Smooth muscle cell (in vitro differentiated cells): ENCODE data around the gene PRLR. TPM values are rescaled to one million over a fixed set of nuclear protein-coding genes. Genes with fewer than 3 reads are reported as not detected.

Experiments used
- DNase-seq: peaks from one replicate; lab custom pipeline; 2025; ENCODE audit not compliant: unreplicated experiment; lab: John Stamatoyannopoulos, UW
- H2AFZ ChIP-seq: fragments of 200-600 bp; sonication (generic); 2 replicates; pipeline ENCODE4 v1.6.0; 2016; ENCODE audit warnings: antibody characterized with exemption, low read depth, mild to moderate bottlenecking
- H3F3A ChIP-seq: fragments of 200-600 bp; sonication (generic); 2 replicates; pipeline ENCODE4 v1.6.0; 2017; ENCODE audit warnings: antibody characterized with exemption, low read depth
- H3K27ac ChIP-seq: fragments of 200-600 bp; sonication (generic); 2 replicates; pipeline ENCODE4 v1.5.1; 2016; ENCODE audit warnings: low read depth, mild to moderate bottlenecking
- H3K27me3 ChIP-seq: fragments of 200-600 bp; sonication (generic); 2 replicates; pipeline ENCODE4 v1.6.1; 2016; ENCODE audit warnings: low read depth, mild to moderate bottlenecking
- H3K36me3 ChIP-seq: fragments of 200-600 bp; sonication (generic); 2 replicates; pipeline ENCODE4 v1.5.1; 2016; ENCODE audit warnings: low read depth
- H3K4me1 ChIP-seq: fragments of 200-600 bp; sonication (generic); 2 replicates; pipeline ENCODE4 v1.5.1; 2016; ENCODE audit warnings: low read depth
- H3K4me2 ChIP-seq: fragments of 200-600 bp; sonication (generic); 2 replicates; pipeline ENCODE4 v1.6.0; 2016; ENCODE audit warnings: mild to moderate bottlenecking
- H3K4me3 ChIP-seq: fragments of 200-600 bp; sonication (generic); 2 replicates; pipeline ENCODE4 v1.5.1; 2016; ENCODE audit warnings: mild to moderate bottlenecking
- H3K79me2 ChIP-seq: fragments of 200-600 bp; sonication (generic); 2 replicates; pipeline ENCODE4 v1.6.0; 2016; ENCODE audit warnings: low read depth, mild to moderate bottlenecking
- H3K9ac ChIP-seq: fragments of 200-600 bp; sonication (generic); 2 replicates; pipeline ENCODE4 v1.6.0; 2016; ENCODE audit warnings: low read depth
- H3K9me3 ChIP-seq: fragments of 200-600 bp; sonication (generic); replicated peaks from 2 replicates; pipeline ENCODE4 v1.5.1; 2016; ENCODE audit warnings: low read depth
- H4K20me1 ChIP-seq: fragments of 200-600 bp; sonication (generic); 2 replicates; pipeline ENCODE4 v1.6.0; 2016; ENCODE audit warnings: low read depth
- WGBS: methylation state at CpG from one replicate; pipeline ENCODE4 v1.1.7; 2016; ENCODE audit warnings: low lambda C conversion rate; 5-methylcytosine and 5-hydroxymethylcytosine counted together
- polyA plus RNA-seq: library from polyadenylated mRNA; unstranded; fragments of >200 nt; fragmentation: Nextera tagmentation; extraction: Ambion mirVana; gene quantifications from 2 replicates; pipeline ENCODE4 v1.2.1, GENCODE V29; 2016
- total RNA-seq: library from RNA; depleted of rRNA; stranded (reverse); fragments of >200 nt; gene quantifications from 2 replicates; pipeline ENCODE4 v1.2.3, GENCODE V29; 2014
- TF ChIP-seq, protein P1 (sequence below): fragments of 200-600 bp; sonication (generic); IDR thresholded peaks from 2 replicates; pipeline ENCODE4 v1.5.1; 2017; ENCODE audit warnings: borderline replicate concordance, mild to moderate bottlenecking, antibody characterized with exemption; ENCODE audit not compliant: insufficient read depth, poor library complexity, severe bottlenecking

Gene PRLR
- total and polyA plus RNA-seq, 2 experiments from 2014 or later = 2.3 to 47.4 TPM

GRCh38 chr5:35010676-35011075, 219.6 kb downstream of the PRLR start:
- H3K36me3 ChIP-seq = no peaks in the 10 kb centered on the region
- H3F3A ChIP-seq = no peaks in the 10 kb centered on the region
- DNase-seq = no peak
- no peak overlapping the region for H3K4me2 ChIP-seq
- H2AFZ ChIP-seq = no peak overlapping the region
- H3K27ac ChIP-seq = no peak overlapping the region
- no peaks in the 10 kb centered on the region for H3K9me3 ChIP-seq
- no peaks in the 10 kb centered on the region for H3K79me2 ChIP-seq
- no peaks in the 10 kb centered on the region for H4K20me1 ChIP-seq
- H3K27me3 ChIP-seq = no peaks in the 10 kb centered on the region
- H3K4me1 ChIP-seq = no peaks in the 10 kb centered on the region
- TF ChIP-seq, protein P1, sequence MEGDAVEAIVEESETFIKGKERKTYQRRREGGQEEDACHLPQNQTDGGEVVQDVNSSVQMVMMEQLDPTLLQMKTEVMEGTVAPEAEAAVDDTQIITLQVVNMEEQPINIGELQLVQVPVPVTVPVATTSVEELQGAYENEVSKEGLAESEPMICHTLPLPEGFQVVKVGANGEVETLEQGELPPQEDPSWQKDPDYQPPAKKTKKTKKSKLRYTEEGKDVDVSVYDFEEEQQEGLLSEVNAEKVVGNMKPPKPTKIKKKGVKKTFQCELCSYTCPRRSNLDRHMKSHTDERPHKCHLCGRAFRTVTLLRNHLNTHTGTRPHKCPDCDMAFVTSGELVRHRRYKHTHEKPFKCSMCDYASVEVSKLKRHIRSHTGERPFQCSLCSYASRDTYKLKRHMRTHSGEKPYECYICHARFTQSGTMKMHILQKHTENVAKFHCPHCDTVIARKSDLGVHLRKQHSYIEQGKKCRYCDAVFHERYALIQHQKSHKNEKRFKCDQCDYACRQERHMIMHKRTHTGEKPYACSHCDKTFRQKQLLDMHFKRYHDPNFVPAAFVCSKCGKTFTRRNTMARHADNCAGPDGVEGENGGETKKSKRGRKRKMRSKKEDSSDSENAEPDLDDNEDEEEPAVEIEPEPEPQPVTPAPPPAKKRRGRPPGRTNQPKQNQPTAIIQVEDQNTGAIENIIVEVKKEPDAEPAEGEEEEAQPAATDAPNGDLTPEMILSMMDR = no peak
- no peak overlapping the region for H3K9ac ChIP-seq
- H3K4me3 ChIP-seq = no peak overlapping the region

- H2AFZ ChIP-seq = no peak overlapping the region
These were observed 220.6 kb downstream of the PRLR start for GRCh38 chr5:35009657-35010056.

GRCh38 chr5:35009019-35009418, 221.3 kb downstream of the PRLR start:
- Histone ChIP-seq H3K27ac (no peak overlapping the region), H3K9me3 (no peaks in the 10 kb centered on the region), H3K4me1 (no peaks in the 10 kb centered on the region), H2AFZ (no peak overlapping the region), H4K20me1 (no peaks in the 10 kb centered on the region), H3K4me3 (no peak overlapping the region), H3K36me3 (no peaks in the 10 kb centered on the region), H3F3A (no peaks in the 10 kb centered on the region), H3K79me2 (no peaks in the 10 kb centered on the region), H3K4me2 (no peak overlapping the region), H3K9ac (no peak overlapping the region), H3K27me3 (peaks cover 4% of the 10 kb centered on the region)
- 33% methylated on average over 2 of the region's 2 CpGs for WGBS
- no peak for DNase-seq
- TF ChIP-seq, protein P1 = no peak

More at GRCh38 chr5:35009657-35010056, 220.6 kb downstream of the PRLR start:
- Histone ChIP-seq H3K4me1 (no peaks in the 10 kb centered on the region), H3K27ac (no peak overlapping the region), H3K27me3 (peaks cover 3% of the 10 kb centered on the region), H3K36me3 (no peaks in the 10 kb centered on the region), H3F3A (no peaks in the 10 kb centered on the region), H3K4me2 (no peak overlapping the region), H3K4me3 (no peak overlapping the region), H4K20me1 (no peaks in the 10 kb centered on the region), H3K9ac (no peak overlapping the region), H3K79me2 (no peaks in the 10 kb centered on the region), H3K9me3 (no peaks in the 10 kb centered on the region)
- TF ChIP-seq, protein P1 = no peak
- WGBS = 44% methylated on average over 3 of the region's 3 CpGs
- DNase-seq = no peak

DNA sequence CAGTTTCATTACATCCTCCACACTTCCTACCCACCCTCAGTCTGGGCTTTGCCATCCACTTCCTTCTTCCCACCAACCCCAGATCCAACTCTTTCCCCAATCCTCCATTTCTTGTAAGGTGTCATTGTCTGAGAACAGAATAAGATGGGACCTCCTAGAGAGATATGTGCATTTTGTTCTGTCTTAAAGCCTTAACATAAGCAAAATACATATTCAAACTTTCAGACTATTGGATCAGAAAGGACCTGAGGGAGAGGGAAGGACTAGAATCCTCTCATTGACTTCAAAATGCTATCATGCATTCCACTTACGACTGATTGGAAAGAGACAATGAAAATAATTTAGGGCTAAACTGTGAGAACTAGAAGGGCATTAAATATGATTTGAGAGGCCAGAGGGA, 225.5 kb downstream of the PRLR start:
- 88% methylated on average over 1 of the region's 1 CpG for WGBS
- H3K27ac ChIP-seq = no peak overlapping the region

More for the DNA sequence above, 225.5 kb downstream of the PRLR start:
- no peak overlapping the region for H3K9ac ChIP-seq
- H3K4me2 ChIP-seq = no peak overlapping the region
- no peaks in the 10 kb centered on the region for H4K20me1 ChIP-seq
- H3F3A ChIP-seq = no peaks in the 10 kb centered on the region
- H3K36me3 ChIP-seq = no peaks in the 10 kb centered on the region
- no peak overlapping the region for H3K4me3 ChIP-seq
- H3K79me2 ChIP-seq = no peaks in the 10 kb centered on the region
- TF ChIP-seq, protein P1 = no peak
- peaks cover 4% of the 10 kb centered on the region for H3K27me3 ChIP-seq
- DNase-seq = no peak
- H3K4me1 ChIP-seq = no peaks in the 10 kb centered on the region
- no peak overlapping the region for H2AFZ ChIP-seq
- H3K9me3 ChIP-seq = no peaks in the 10 kb centered on the region
